ENCODE measurements around the gene SPEM2. TPM values are rescaled to one million over a fixed set of nuclear protein-coding genes. Genes with fewer than 3 reads are reported as not detected.

Gene SPEM2
- polyA plus RNA-seq, 1 donor from 2014 or later, result not detected

DNA sequence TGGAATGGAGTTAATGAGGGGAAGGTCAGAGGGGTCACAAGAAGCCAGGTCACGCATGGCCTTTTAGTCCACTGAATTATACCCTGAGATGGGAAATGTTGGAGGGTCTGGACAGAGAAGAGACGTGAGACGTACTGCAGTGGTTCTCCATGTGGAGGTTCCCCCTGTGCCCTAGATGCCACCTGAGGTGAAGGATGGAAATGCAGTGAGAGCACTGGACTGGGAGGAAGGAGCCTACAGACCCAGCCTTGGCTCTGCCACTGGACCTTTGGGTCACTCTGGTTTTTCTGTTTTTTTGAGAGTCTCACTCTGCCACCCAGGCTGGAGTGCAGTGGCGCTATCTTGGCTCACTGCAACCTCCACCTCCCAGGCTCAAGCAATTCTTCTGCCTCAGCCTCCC is 29.3 kb upstream of the SPEM2 start:
- Histone ChIP-seq H3F3A (ENCODE audit: insufficient read depth, low read length, poor library complexity, severe bottlenecking) (no peaks in the 10 kb centered on the region), H3K9ac (ENCODE audit: low read length) (no peak overlapping the region), H3K27me3 (ENCODE audit: insufficient read depth, low read depth, low read length) (no peaks in the 10 kb centered on the region), H2AFZ (ENCODE audit: low read depth, low read length) (no peak overlapping the region), H3K9me3 (ENCODE audit: low read length) (no peaks in the 10 kb centered on the region), H3K9me2 (ENCODE audit: insufficient read depth, low read length) (no peaks in the 10 kb centered on the region), H3K4me3 (ENCODE audit: low read length) (no peak overlapping the region), H3K79me2 (replicated peaks; ENCODE audit: insufficient read depth, low read length) (no peaks in the 10 kb centered on the region), H3K27ac (ENCODE audit: low read length) (no peak overlapping the region), H4K20me1 (ENCODE audit: insufficient read depth) (no peaks in the 10 kb centered on the region), H3K36me3 (ENCODE audit: insufficient read depth, low read length) (no peaks in the 10 kb centered on the region), H3K4me2 (ENCODE audit: low read length) (no peak overlapping the region)
- no peak for TF ChIP-seq EZH2 (IDR thresholded peaks at IDR 0.05; ENCODE audit: borderline replicate concordance, insufficient read depth, low read length, poor library complexity, severe bottlenecking)
- no peak for TF ChIP-seq TAF1 (IDR thresholded peaks at IDR 0.05; ENCODE audit: low read depth)
- TF ChIP-seq POLR2AphosphoS5 (IDR thresholded peaks at IDR 0.05), result no peak
- TF ChIP-seq SMC3 (conservative IDR thresholded peaks at IDR 0.05; ENCODE audit: poor library complexity), result no peak
- no peak for TF ChIP-seq EP300 (conservative IDR thresholded peaks at IDR 0.05; ENCODE audit: poor library complexity, severe bottlenecking)
- TF ChIP-seq MXI1 (conservative IDR thresholded peaks at IDR 0.05; ENCODE audit: poor library complexity, severe bottlenecking), result no peak
- TF ChIP-seq, protein P1, sequence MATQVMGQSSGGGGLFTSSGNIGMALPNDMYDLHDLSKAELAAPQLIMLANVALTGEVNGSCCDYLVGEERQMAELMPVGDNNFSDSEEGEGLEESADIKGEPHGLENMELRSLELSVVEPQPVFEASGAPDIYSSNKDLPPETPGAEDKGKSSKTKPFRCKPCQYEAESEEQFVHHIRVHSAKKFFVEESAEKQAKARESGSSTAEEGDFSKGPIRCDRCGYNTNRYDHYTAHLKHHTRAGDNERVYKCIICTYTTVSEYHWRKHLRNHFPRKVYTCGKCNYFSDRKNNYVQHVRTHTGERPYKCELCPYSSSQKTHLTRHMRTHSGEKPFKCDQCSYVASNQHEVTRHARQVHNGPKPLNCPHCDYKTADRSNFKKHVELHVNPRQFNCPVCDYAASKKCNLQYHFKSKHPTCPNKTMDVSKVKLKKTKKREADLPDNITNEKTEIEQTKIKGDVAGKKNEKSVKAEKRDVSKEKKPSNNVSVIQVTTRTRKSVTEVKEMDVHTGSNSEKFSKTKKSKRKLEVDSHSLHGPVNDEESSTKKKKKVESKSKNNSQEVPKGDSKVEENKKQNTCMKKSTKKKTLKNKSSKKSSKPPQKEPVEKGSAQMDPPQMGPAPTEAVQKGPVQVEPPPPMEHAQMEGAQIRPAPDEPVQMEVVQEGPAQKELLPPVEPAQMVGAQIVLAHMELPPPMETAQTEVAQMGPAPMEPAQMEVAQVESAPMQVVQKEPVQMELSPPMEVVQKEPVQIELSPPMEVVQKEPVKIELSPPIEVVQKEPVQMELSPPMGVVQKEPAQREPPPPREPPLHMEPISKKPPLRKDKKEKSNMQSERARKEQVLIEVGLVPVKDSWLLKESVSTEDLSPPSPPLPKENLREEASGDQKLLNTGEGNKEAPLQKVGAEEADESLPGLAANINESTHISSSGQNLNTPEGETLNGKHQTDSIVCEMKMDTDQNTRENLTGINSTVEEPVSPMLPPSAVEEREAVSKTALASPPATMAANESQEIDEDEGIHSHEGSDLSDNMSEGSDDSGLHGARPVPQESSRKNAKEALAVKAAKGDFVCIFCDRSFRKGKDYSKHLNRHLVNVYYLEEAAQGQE (IDR thresholded peaks at IDR 0.05; ENCODE audit: borderline replicate concordance), result no peak
- no peak for TF ChIP-seq RAD21 (conservative IDR thresholded peaks at IDR 0.05)
- TF ChIP-seq, protein P2, sequence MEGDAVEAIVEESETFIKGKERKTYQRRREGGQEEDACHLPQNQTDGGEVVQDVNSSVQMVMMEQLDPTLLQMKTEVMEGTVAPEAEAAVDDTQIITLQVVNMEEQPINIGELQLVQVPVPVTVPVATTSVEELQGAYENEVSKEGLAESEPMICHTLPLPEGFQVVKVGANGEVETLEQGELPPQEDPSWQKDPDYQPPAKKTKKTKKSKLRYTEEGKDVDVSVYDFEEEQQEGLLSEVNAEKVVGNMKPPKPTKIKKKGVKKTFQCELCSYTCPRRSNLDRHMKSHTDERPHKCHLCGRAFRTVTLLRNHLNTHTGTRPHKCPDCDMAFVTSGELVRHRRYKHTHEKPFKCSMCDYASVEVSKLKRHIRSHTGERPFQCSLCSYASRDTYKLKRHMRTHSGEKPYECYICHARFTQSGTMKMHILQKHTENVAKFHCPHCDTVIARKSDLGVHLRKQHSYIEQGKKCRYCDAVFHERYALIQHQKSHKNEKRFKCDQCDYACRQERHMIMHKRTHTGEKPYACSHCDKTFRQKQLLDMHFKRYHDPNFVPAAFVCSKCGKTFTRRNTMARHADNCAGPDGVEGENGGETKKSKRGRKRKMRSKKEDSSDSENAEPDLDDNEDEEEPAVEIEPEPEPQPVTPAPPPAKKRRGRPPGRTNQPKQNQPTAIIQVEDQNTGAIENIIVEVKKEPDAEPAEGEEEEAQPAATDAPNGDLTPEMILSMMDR (IDR thresholded peaks at IDR 0.05; ENCODE audit: poor library complexity, severe bottlenecking), result no peak

- Histone ChIP-seq H4K20me1 (ENCODE audit: insufficient read depth) (no peaks in the 10 kb centered on the region), H2AFZ (ENCODE audit: low read depth, low read length) (no peak overlapping the region), H3K9me2 (ENCODE audit: insufficient read depth, low read length) (no peaks in the 10 kb centered on the region), H3K79me2 (replicated peaks; ENCODE audit: insufficient read depth, low read length) (peaks cover 3% of the 10 kb centered on the region), H3K9me3 (ENCODE audit: low read length) (no peaks in the 10 kb centered on the region), H3K4me3 (ENCODE audit: low read length) (no peak overlapping the region), H3K27ac (ENCODE audit: low read length) (no peak overlapping the region), H3F3A (ENCODE audit: insufficient read depth, low read length, poor library complexity, severe bottlenecking) (peaks cover 5% of the 10 kb centered on the region), H3K27me3 (ENCODE audit: insufficient read depth, low read depth, low read length) (no peaks in the 10 kb centered on the region), H3K9ac (ENCODE audit: low read length) (no peak overlapping the region), H3K4me2 (ENCODE audit: low read length) (no peak overlapping the region), H3K36me3 (ENCODE audit: insufficient read depth, low read length) (no peaks in the 10 kb centered on the region)
- no peak for TF ChIP-seq MXI1 (conservative IDR thresholded peaks at IDR 0.05; ENCODE audit: poor library complexity, severe bottlenecking)
- TF ChIP-seq SMC3 (conservative IDR thresholded peaks at IDR 0.05; ENCODE audit: poor library complexity), result no peak
These were observed 26.8 kb upstream of the SPEM2 start for GRCh38 chr17:7398612-7399011.
